Body of pancreas (tissue), 4 donors: ENCODE data around the gene CRACR2A.

Experiments
- POLR2A ChIP-seq, 3 donors: fragments of 450-650 bp; IDR thresholded peaks; one replicate each; pipeline ENCODE4 v1.6.1; 2016; ENCODE audit warnings: antibody characterized with exemption in 3 of 3, mild to moderate bottlenecking in 2 of 3
- TF ChIP-seq, protein P1 (sequence below), 7 experiments: fragments of 450-650 bp in 4 of 7; fragments of 200-600 bp in 3 of 7; sonication (generic) in 3 of 7; IDR thresholded peaks; one replicate each; pipeline ENCODE4 v1.5.1; 2016 to 2019; ENCODE audit warnings: antibody characterized with exemption in 7 of 7

- TF ChIP-seq POLR2A (IDR thresholded peaks at IDR 0.05), result no peak
- TF ChIP-seq, protein P1, sequence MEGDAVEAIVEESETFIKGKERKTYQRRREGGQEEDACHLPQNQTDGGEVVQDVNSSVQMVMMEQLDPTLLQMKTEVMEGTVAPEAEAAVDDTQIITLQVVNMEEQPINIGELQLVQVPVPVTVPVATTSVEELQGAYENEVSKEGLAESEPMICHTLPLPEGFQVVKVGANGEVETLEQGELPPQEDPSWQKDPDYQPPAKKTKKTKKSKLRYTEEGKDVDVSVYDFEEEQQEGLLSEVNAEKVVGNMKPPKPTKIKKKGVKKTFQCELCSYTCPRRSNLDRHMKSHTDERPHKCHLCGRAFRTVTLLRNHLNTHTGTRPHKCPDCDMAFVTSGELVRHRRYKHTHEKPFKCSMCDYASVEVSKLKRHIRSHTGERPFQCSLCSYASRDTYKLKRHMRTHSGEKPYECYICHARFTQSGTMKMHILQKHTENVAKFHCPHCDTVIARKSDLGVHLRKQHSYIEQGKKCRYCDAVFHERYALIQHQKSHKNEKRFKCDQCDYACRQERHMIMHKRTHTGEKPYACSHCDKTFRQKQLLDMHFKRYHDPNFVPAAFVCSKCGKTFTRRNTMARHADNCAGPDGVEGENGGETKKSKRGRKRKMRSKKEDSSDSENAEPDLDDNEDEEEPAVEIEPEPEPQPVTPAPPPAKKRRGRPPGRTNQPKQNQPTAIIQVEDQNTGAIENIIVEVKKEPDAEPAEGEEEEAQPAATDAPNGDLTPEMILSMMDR (IDR thresholded peaks at IDR 0.05), result no peak
These were observed 60.1 kb downstream of the CRACR2A start for GRCh38 chr12:3692616-3693365.
